OCI-LY1 (cell line): ENCODE results near the gene PON1.

Experiments used
- EZH2 ChIP-seq: fragments of 200-600 bp; sonication (generic), shearing (Covaris generic); IDR thresholded peaks from 2 replicates; pipeline ENCODE4 v1.8.0; 2017; ENCODE audit warnings: borderline replicate concordance, mixed run types, mild to moderate bottlenecking, antibody characterized with exemption, low read length, moderate library complexity, mixed read lengths
- TF ChIP-seq, protein P1 (sequence below): fragments of 200-600 bp; sonication (generic), shearing (Covaris generic); IDR thresholded peaks from 2 replicates; pipeline ENCODE4 v1.5.1; 2017; ENCODE audit warnings: mild to moderate bottlenecking, antibody characterized with exemption, low read length, moderate library complexity, mixed read lengths

DNA sequence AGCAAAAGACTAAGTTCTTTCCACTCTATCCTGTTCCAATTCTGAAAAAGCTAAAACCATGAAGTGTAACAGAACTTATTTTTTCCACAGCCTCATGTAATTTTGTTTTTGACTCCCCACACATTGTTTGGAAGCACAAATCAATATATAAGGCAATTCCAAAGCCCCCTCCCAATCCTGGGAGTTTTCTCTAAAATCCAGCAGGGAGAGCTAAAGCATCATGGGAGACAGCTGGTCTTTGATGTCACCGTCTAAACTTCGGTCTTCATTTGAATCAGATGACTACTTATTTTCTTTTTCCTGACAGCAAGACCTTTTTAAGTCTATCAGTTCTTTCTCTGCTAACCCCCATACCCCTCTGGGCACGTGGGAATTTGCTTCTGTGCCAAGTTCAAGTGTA, 33.3 kb upstream of the PON1 start:
- TF ChIP-seq, protein P1, sequence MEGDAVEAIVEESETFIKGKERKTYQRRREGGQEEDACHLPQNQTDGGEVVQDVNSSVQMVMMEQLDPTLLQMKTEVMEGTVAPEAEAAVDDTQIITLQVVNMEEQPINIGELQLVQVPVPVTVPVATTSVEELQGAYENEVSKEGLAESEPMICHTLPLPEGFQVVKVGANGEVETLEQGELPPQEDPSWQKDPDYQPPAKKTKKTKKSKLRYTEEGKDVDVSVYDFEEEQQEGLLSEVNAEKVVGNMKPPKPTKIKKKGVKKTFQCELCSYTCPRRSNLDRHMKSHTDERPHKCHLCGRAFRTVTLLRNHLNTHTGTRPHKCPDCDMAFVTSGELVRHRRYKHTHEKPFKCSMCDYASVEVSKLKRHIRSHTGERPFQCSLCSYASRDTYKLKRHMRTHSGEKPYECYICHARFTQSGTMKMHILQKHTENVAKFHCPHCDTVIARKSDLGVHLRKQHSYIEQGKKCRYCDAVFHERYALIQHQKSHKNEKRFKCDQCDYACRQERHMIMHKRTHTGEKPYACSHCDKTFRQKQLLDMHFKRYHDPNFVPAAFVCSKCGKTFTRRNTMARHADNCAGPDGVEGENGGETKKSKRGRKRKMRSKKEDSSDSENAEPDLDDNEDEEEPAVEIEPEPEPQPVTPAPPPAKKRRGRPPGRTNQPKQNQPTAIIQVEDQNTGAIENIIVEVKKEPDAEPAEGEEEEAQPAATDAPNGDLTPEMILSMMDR: no peak
- no peak for TF ChIP-seq EZH2
